GM23338 (cell line): ENCODE results near the gene STK24. TPM values are rescaled to one million over a fixed set of nuclear protein-coding genes. Genes with fewer than 3 reads are reported as not detected.

Experiments
- ATAC-seq: fragments of 200-7000 bp; cut with Tn5 transposase; 3 replicates; pipeline ENCODE4 v1.9.1; 2020
- DNase-seq: peaks from one replicate; pipeline ENCODE4 v3.0.0-alpha.2; 2015; ENCODE audit warnings: low spot score
- H2AFZ ChIP-seq: fragments of 200-600 bp; sonication (generic); 2 replicates; pipeline ENCODE4 v1.8.0; 2016; ENCODE audit warnings: antibody characterized with exemption, mild to moderate bottlenecking, moderate library complexity
- H3F3A ChIP-seq: fragments of 200-600 bp; sonication (generic); replicated peaks from 2 replicates; pipeline ENCODE4 v1.8.0; 2017; ENCODE audit warnings: antibody characterized with exemption, mixed run types, low read depth
- H3K27ac ChIP-seq: fragments of 200-600 bp; sonication (generic); 2 replicates; pipeline ENCODE4 v1.6.1; 2016; ENCODE audit warnings: low read depth
- H3K27me3 ChIP-seq: fragments of 200-600 bp; sonication (generic); 2 replicates; pipeline ENCODE4 v1.8.0; 2016; ENCODE audit warnings: mild to moderate bottlenecking, mixed run types, moderate library complexity; ENCODE audit not compliant: insufficient read depth
- H3K36me3 ChIP-seq: fragments of 200-600 bp; sonication (generic); 2 replicates; pipeline ENCODE4 v1.8.0; 2016; ENCODE audit warnings: mild to moderate bottlenecking; ENCODE audit not compliant: insufficient read depth
- H3K4me1 ChIP-seq: fragments of 200-600 bp; sonication (generic); 2 replicates; pipeline ENCODE4 v1.8.0; 2016; ENCODE audit warnings: mild to moderate bottlenecking, moderate library complexity; ENCODE audit not compliant: insufficient read depth
- H3K4me2 ChIP-seq: fragments of 200-600 bp; sonication (generic); 2 replicates; pipeline ENCODE4 v1.7.1; 2017; ENCODE audit warnings: mixed run types
- H3K4me3 ChIP-seq: fragments of 200-600 bp; sonication (generic); 2 replicates; pipeline ENCODE4 v1.6.1; 2016; ENCODE audit warnings: mixed run types
- H3K79me2 ChIP-seq: fragments of 200-600 bp; sonication (generic); replicated peaks from 2 replicates; pipeline ENCODE4 v1.8.0; 2017; ENCODE audit warnings: mild to moderate bottlenecking; ENCODE audit not compliant: insufficient read depth
- H3K9me2 ChIP-seq: fragments of 200-600 bp; sonication (generic); 2 replicates; pipeline ENCODE4 v1.8.0; 2017; ENCODE audit not compliant: insufficient read depth
- H4K20me1 ChIP-seq: fragments of 200-600 bp; sonication (generic); replicated peaks from 2 replicates; pipeline ENCODE4 v1.8.0; 2017; ENCODE audit warnings: mild to moderate bottlenecking; ENCODE audit not compliant: insufficient read depth
- H3K27ac Mint-ChIP-seq: 2 replicates; pipeline ENCODE4 v1.8.0; 2020; ENCODE audit warnings: inconsistent platforms, mild to moderate bottlenecking, moderate library complexity, mixed read lengths
- H3K27me3 Mint-ChIP-seq: 3 replicates; pipeline ENCODE4 v1.8.0; 2022; ENCODE audit warnings: low read depth, mild to moderate bottlenecking, moderate library complexity, mixed read lengths, inconsistent platforms; ENCODE audit not compliant: insufficient read depth, poor library complexity
- H3K36me3 Mint-ChIP-seq: 3 replicates; pipeline ENCODE4 v1.8.0; 2021; ENCODE audit warnings: low read depth, mild to moderate bottlenecking, inconsistent platforms, moderate library complexity, mixed read lengths
- H3K4me1 Mint-ChIP-seq: 3 replicates; pipeline ENCODE4 v1.8.0; 2020; ENCODE audit warnings: mild to moderate bottlenecking, inconsistent platforms, mixed read lengths
- H3K4me3 Mint-ChIP-seq: 3 replicates; pipeline ENCODE4 v1.8.0; 2021; ENCODE audit warnings: moderate library complexity, mild to moderate bottlenecking, inconsistent platforms, mixed read lengths
- H3K9me3 Mint-ChIP-seq: 3 replicates; pipeline ENCODE4 v1.8.0; 2020; ENCODE audit warnings: moderate library complexity, mild to moderate bottlenecking, inconsistent platforms, mixed read lengths
- CREB1 ChIP-seq: fragments of 250-450 bp; sonication (Bioruptor Pico); IDR thresholded peaks from 2 replicates; pipeline ENCODE4 v1.5.0; 2020; ENCODE audit warnings: low read depth, mild to moderate bottlenecking, moderate library complexity
- CTCF ChIP-seq, 2 experiments: fragments of 200-600 bp in 1 of 2; sonication (generic) in 1 of 2; conservative IDR thresholded peaks; 2 replicates each; pipeline versions ENCODE4 v1.5.1 to v1.6.1; 2016 to 2017; ENCODE audit warnings: antibody characterized with exemption in 2 of 2, low read depth in 2 of 2, mild to moderate bottlenecking in 2 of 2, moderate library complexity in 1 of 2
- ETS1 ChIP-seq: IDR thresholded peaks from 2 replicates; pipeline ENCODE4 v1.6.1; 2016; ENCODE audit warnings: antibody characterized with exemption
- EZH2 ChIP-seq: fragments of 200-600 bp; sonication (generic); IDR thresholded peaks from one replicate; pipeline ENCODE4 v1.8.0; 2017; ENCODE audit warnings: antibody characterized with exemption, mild to moderate bottlenecking, low read depth; ENCODE audit not compliant: unreplicated experiment
- JUNB ChIP-seq: IDR thresholded peaks from one replicate; pipeline ENCODE4 v1.6.1; 2016; ENCODE audit warnings: antibody characterized with exemption; ENCODE audit not compliant: unreplicated experiment
- POLR2AphosphoS5 ChIP-seq: IDR thresholded peaks from 2 replicates; pipeline ENCODE4 v1.6.1; 2016; ENCODE audit warnings: antibody characterized with exemption, low read depth
- REST ChIP-seq: IDR thresholded peaks from one replicate; pipeline ENCODE4 v1.6.1; 2018; ENCODE audit warnings: antibody characterized with exemption; ENCODE audit not compliant: unreplicated experiment
- STAT1 ChIP-seq: IDR thresholded peaks from one replicate; pipeline ENCODE4 v1.6.1; 2016; ENCODE audit warnings: antibody characterized with exemption; ENCODE audit not compliant: unreplicated experiment
- ZNF114 ChIP-seq: fragments of 250-450 bp; sonication (Bioruptor Pico); IDR thresholded peaks from 2 replicates; pipeline ENCODE4 v1.5.0; 2020; ENCODE audit warnings: mild to moderate bottlenecking, moderate library complexity
- ZNF331 ChIP-seq: fragments of 250-450 bp; sonication (Bioruptor Pico); IDR thresholded peaks from 2 replicates; pipeline ENCODE4 v1.5.0; 2020; ENCODE audit warnings: low read depth, mild to moderate bottlenecking, moderate library complexity
- ZNF462 ChIP-seq: fragments of 250-450 bp; sonication (Bioruptor Pico); IDR thresholded peaks from 2 replicates; pipeline ENCODE4 v1.5.0; 2020; ENCODE audit warnings: mild to moderate bottlenecking, moderate library complexity
- polyA plus RNA-seq: library from polyadenylated mRNA; unstranded; fragments of >200 nt; fragmentation: Nextera tagmentation; extraction: Ambion mirVana; gene quantifications from 2 replicates; pipeline ENCODE4 v1.2.1, GENCODE V29; 2016
- total RNA-seq: library from RNA; depleted of rRNA; stranded (reverse); fragments of >200 nt; shearing (Covaris generic); gene quantifications from 2 replicates; pipeline ENCODE4 v1.2.3, GENCODE V29; 2014

The STK24 gene
- total and polyA plus RNA-seq, 2 experiments from 2014 or later: 56.5 to 144 TPM

GRCh38 chr13:98432638-98433037 lies 144.3 kb downstream of the STK24 start:
- TF ChIP-seq POLR2AphosphoS5: no peak
- no peak for TF ChIP-seq ZNF114 (CRISPR knock-in tag)
- TF ChIP-seq STAT1: no peak
- TF ChIP-seq JUNB: no peak
- no peak for TF ChIP-seq REST
- TF ChIP-seq ZNF331 (CRISPR knock-in tag): no peak
- TF ChIP-seq CREB1 (CRISPR knock-in tag): no peak
- no peak for TF ChIP-seq CTCF (conservative IDR thresholded peaks at IDR 0.05; ENCODE audit: low read depth in 2 of 2)
- TF ChIP-seq ETS1: no peak
- TF ChIP-seq EZH2: no peak
- TF ChIP-seq ZNF462 (CRISPR knock-in tag): no peak
- Histone ChIP-seq H2AFZ (no peak overlapping the region), H3K27ac (no peak overlapping the region), H3K36me3 (no peaks in the 10 kb centered on the region), H3K27me3 (no peaks in the 10 kb centered on the region), H3K4me1 (no peaks in the 10 kb centered on the region), H3K4me3 (no peak overlapping the region), H3K9me2 (no peaks in the 10 kb centered on the region), H3K79me2 (no peaks in the 10 kb centered on the region), H3K4me2 (no peak overlapping the region), H3F3A (no peaks in the 10 kb centered on the region), H4K20me1 (no peaks in the 10 kb centered on the region; the same call in 1 of the 2 replicates)
- peaks cover 7% of the 10 kb centered on the region for H3K36me3 Mint-ChIP-seq
- no peaks in the 10 kb centered on the region; the same call in 1 of the 3 replicates for H3K9me3 Mint-ChIP-seq
- ATAC-seq: no peak
- H3K27me3 Mint-ChIP-seq: peaks cover 20% of the 10 kb centered on the region
- DNase-seq: no peak
- H3K27ac Mint-ChIP-seq: no peak overlapping the region
- H3K4me3 Mint-ChIP-seq: no peak overlapping the region
- H3K4me1 Mint-ChIP-seq: peaks cover 9% of the 10 kb centered on the region; the same call in 2 of the 3 replicates
